Measurements from ENCODE around the gene NOP10. TPM values are rescaled to one million over a fixed set of nuclear protein-coding genes. Genes with fewer than 3 reads are reported as not detected.

NOP10 gene
- total RNA-seq, 6 donors from 2014 or later, result 75.4 to 177 (median 104) TPM

DNA sequence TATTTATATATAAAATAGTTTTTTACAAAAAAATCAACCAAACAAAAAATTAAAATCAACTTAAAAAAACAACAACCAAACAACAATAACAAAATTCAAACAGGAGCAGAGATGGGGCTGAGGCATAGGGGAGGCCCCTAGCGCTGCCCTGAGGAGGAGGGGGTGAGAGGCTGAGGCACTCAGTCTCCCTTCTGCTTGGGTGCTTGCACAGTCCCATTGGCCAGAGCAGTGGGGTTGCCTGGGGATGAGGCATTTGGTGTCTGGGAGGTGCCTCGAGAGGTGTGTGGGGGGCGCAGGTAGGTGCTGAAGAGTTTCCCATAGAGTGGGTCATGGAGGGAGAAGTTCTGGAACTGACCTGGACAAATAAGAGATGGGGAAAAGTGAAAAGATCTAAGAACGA is 16.0 kb upstream of the NOP10 start:
- Histone ChIP-seq H3K9me3 (no peaks in the 10 kb centered on the region), H3K27ac (no peak overlapping the region), H3K4me1 (no peaks in the 10 kb centered on the region), H3K4me3 (no peak overlapping the region), H3K27me3 (no peaks in the 10 kb centered on the region), H3K36me3 (peaks cover 0 to 48% (median 27%) of the 10 kb centered on the region in 4 donors)
- no peak for DNase-seq
- ATAC-seq (ENCODE audit: low FRiP score in 2 of 2), result no peak
- TF ChIP-seq, protein P1, sequence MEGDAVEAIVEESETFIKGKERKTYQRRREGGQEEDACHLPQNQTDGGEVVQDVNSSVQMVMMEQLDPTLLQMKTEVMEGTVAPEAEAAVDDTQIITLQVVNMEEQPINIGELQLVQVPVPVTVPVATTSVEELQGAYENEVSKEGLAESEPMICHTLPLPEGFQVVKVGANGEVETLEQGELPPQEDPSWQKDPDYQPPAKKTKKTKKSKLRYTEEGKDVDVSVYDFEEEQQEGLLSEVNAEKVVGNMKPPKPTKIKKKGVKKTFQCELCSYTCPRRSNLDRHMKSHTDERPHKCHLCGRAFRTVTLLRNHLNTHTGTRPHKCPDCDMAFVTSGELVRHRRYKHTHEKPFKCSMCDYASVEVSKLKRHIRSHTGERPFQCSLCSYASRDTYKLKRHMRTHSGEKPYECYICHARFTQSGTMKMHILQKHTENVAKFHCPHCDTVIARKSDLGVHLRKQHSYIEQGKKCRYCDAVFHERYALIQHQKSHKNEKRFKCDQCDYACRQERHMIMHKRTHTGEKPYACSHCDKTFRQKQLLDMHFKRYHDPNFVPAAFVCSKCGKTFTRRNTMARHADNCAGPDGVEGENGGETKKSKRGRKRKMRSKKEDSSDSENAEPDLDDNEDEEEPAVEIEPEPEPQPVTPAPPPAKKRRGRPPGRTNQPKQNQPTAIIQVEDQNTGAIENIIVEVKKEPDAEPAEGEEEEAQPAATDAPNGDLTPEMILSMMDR (IDR thresholded peaks at IDR 0.05), result no peak
- TF ChIP-seq EP300 (IDR thresholded peaks at IDR 0.05) (no peak), POLR2AphosphoS5 (IDR thresholded peaks at IDR 0.05) (no peak), POLR2A (IDR thresholded peaks at IDR 0.05) (no peak)
- 96 to 100% methylated on average over 4 of the region's 4 CpGs for WGBS, 2 donors

DNA sequence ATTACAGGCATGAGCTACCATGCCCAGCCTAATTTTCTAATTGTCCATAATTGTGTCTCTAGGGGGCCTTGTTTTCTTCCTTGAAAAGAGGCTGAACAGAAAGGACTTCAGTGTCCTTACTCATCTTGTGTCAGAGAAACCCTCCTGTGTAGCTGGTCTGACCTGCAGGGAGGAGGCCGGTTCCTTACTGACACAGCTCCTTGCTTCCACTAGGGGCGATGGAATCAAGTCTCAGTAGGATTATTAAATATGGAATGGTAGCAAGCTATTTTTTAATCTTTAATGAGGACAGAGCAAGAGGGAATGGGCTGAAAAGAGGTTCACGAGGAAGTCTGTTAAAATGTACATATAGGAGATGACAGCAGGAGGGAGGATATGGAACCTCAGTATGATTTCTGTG is 15.4 kb upstream of the NOP10 start:
- Histone ChIP-seq H3K9me3 (no peaks in the 10 kb centered on the region), H3K27me3 (no peaks in the 10 kb centered on the region), H3K27ac (no peak overlapping the region), H3K4me1 (no peaks in the 10 kb centered on the region), H3K36me3 (peaks cover 0 to 48% (median 26%) of the 10 kb centered on the region in 4 donors), H3K4me3 (no peak overlapping the region)
- 85 to 88% methylated on average over 3 of the region's 3 CpGs for WGBS, 2 donors
- DNase-seq (no peak), ATAC-seq (ENCODE audit: low FRiP score in 2 of 2) (no peak)
- TF ChIP-seq POLR2AphosphoS5 (IDR thresholded peaks at IDR 0.05) (no peak), POLR2A (IDR thresholded peaks at IDR 0.05) (no peak), EP300 (IDR thresholded peaks at IDR 0.05) (no peak)
- TF ChIP-seq, protein P1 (IDR thresholded peaks at IDR 0.05), result no peak

DNA sequence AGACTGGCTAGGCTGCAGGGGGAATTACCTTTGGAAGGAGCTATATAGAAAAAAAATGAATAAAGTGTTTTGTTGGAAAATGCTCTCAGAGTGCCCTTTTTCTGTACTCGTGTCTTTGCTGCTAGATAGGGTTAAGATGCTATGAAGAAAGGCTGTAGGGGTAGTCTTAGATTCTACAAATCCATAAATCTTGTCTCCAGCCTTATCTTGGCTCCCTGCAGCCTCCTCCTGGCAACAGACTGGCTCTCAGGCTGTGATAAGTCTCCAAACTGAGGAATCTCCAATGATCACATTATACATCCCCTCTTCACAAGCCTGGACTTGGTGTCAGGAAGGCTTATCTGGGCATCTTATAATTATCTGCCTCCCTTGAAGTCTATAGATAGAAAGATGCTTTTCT is 14.7 kb upstream of the NOP10 start:
- Histone ChIP-seq H3K27me3 (no peaks in the 10 kb centered on the region), H3K4me3 (no peak overlapping the region), H3K27ac (no peak overlapping the region), H3K9me3 (no peaks in the 10 kb centered on the region), H3K36me3 (peaks cover 0 to 48% (median 26%) of the 10 kb centered on the region in 4 donors), H3K4me1 (no peaks in the 10 kb centered on the region)
- DNase-seq (no peak), ATAC-seq (ENCODE audit: low FRiP score in 2 of 2) (no peak)
- TF ChIP-seq EP300 (IDR thresholded peaks at IDR 0.05), result no peak
- TF ChIP-seq POLR2AphosphoS5 (IDR thresholded peaks at IDR 0.05), result no peak
- no peak for TF ChIP-seq POLR2A (IDR thresholded peaks at IDR 0.05)
- TF ChIP-seq, protein P1 (IDR thresholded peaks at IDR 0.05), result no peak
- 93 to 95% methylated on average over 1 of the region's 1 CpG for WGBS, 2 donors

DNA sequence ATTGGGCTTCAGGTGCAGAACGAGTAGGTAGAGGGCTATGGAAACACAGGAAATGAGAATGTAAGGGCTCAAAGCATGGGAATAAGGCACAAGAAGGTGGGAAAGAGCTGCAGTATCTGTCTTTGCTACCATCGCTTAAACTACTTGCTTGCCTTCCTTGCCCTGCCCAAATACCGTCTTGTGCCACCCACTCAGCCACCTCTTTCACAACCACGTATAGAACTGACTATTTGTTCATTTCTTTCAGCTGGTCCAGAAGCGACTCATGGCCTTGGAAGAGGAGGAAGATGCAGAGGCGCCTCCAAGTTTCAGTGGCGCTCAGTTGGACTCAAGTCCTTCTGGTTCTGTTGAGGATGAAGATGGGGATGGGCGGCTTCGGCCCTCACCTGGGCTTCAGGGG is 12.3 kb upstream of the NOP10 start:
- Histone ChIP-seq H3K4me1 (no peaks in the 10 kb centered on the region), H3K27me3 (no peaks in the 10 kb centered on the region), H3K9me3 (no peaks in the 10 kb centered on the region), H3K27ac (no peak overlapping the region), H3K4me3 (no peak overlapping the region), H3K36me3 (peaks cover 0 to 37% (median 21%) of the 10 kb centered on the region in 4 donors)
- TF ChIP-seq POLR2A (IDR thresholded peaks at IDR 0.05), result no peak
- no peak for TF ChIP-seq EP300 (IDR thresholded peaks at IDR 0.05)
- TF ChIP-seq POLR2AphosphoS5 (IDR thresholded peaks at IDR 0.05), result no peak
- TF ChIP-seq, protein P1 (IDR thresholded peaks at IDR 0.05), result no peak
- DNase-seq (no peak), ATAC-seq (ENCODE audit: low FRiP score in 2 of 2) (no peak)
- 84 to 92% methylated on average over 9 of the region's 9 CpGs for WGBS, 2 donors

DNA sequence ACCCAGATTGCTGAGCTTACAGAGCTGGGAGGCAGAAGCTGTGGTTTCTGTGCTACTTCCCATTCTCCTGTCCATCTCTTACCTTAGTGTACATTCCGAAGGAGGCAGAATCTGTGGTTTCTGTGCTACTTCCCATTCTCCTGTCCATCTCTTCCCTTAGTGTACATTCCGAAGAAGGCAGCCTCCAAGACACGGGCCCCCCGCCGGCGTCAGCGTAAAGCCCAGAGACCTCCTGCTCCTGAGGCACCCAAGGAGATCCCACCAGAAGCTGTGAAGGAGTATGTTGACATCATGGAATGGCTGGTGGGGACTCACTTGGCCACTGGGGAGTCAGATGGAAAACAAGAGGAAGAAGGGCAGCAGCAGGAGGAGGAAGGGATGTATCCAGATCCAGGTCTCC is 11.3 kb upstream of the NOP10 start:
- Histone ChIP-seq H3K9me3 (no peaks in the 10 kb centered on the region), H3K4me1 (no peaks in the 10 kb centered on the region), H3K36me3 (peaks cover 0 to 27% (median 16%) of the 10 kb centered on the region in 4 donors), H3K27ac (no peak overlapping the region), H3K27me3 (no peaks in the 10 kb centered on the region), H3K4me3 (no peak overlapping the region)
- WGBS, 2 donors, result 93 to 96% methylated on average over 7 of the region's 7 CpGs
- no peak for ATAC-seq (ENCODE audit: low FRiP score in 2 of 2)
- peak in 1 of 2 donors; percentile 44 for DNase-seq
- TF ChIP-seq, protein P1 (IDR thresholded peaks at IDR 0.05), result no peak

All from upper lobe of left lung (tissue), 6 donors.